ENCODE measurements around the gene CASTOR1.

The CASTOR1 gene

GRCh38 chr22:30238661-30239487 lies 50.4 kb downstream of the CASTOR1 start:
- H3K9me3 ChIP-seq (ENCODE audit: control insufficient read depth, insufficient read depth, low read length): no peaks in the 10 kb centered on the region
- no peak overlapping the region for H3K9ac ChIP-seq (ENCODE audit: low read depth, low read length)
- H3K4me1 ChIP-seq (ENCODE audit: insufficient read depth, low read length): peaks cover 30% of the 10 kb centered on the region

GRCh38 chr22:30238136-30238535 lies 51.2 kb downstream of the CASTOR1 start:
- 0 out of 2 replicates have a peak, but pooled peaks cover 2% of the 10 kb centered on the region for H3K36me3 ChIP-seq (ENCODE audit: insufficient read depth, low read length)
- peaks cover 30% of the 10 kb centered on the region for H3K4me1 ChIP-seq (ENCODE audit: insufficient read depth, low read length)
- H3K9ac ChIP-seq (ENCODE audit: low read depth, low read length): no peak overlapping the region

More at GRCh38 chr22:30238661-30239487, 50.4 kb downstream of the CASTOR1 start:
- H3K36me3 ChIP-seq (ENCODE audit: insufficient read depth, low read length): peaks cover 10% of the 10 kb centered on the region; the same call in 1 of the 2 replicates

GRCh38 chr22:30236875-30237274 lies 52.4 kb downstream of the CASTOR1 start:
- Histone ChIP-seq H3K4me1 (ENCODE audit: insufficient read depth, low read length) (peaks cover 36% of the 10 kb centered on the region), H3K9me3 (ENCODE audit: control insufficient read depth, insufficient read depth, low read length) (no peaks in the 10 kb centered on the region), H3K36me3 (ENCODE audit: insufficient read depth, low read length) (no peaks in the 10 kb centered on the region), H3K9ac (ENCODE audit: low read depth, low read length) (no peak overlapping the region)

More at GRCh38 chr22:30238136-30238535, 51.2 kb downstream of the CASTOR1 start:
- H3K9me3 ChIP-seq (ENCODE audit: control insufficient read depth, insufficient read depth, low read length): no peaks in the 10 kb centered on the region

- peaks cover 41% of the 10 kb centered on the region for H3K4me1 ChIP-seq (ENCODE audit: insufficient read depth, low read length)
- no peaks in the 10 kb centered on the region for H3K9me3 ChIP-seq (ENCODE audit: control insufficient read depth, insufficient read depth, low read length)
- no peaks in the 10 kb centered on the region for H3K36me3 ChIP-seq (ENCODE audit: insufficient read depth, low read length)
- no peak overlapping the region for H3K9ac ChIP-seq (ENCODE audit: low read depth, low read length)
Measured at GRCh38 chr22:30235687-30236170, 53.6 kb downstream of the CASTOR1 start.
